Peyer's patch (tissue), 4 donors: ENCODE results near the gene KLHL41.

Source experiments
- POLR2A ChIP-seq, 2 donors: fragments of 450-650 bp; IDR thresholded peaks; one replicate each; pipeline ENCODE4 v1.5.1; 2017; ENCODE audit warnings: antibody characterized with exemption in 2 of 2, mild to moderate bottlenecking in 2 of 2, moderate library complexity in 2 of 2
- TF ChIP-seq, protein P1 (sequence below), 6 experiments: fragments of 450-650 bp in 4 of 6; fragments of 200-600 bp in 2 of 6; sonication (generic) in 1 of 6; IDR thresholded peaks; one replicate each; pipeline ENCODE4 v1.5.1; 2017 to 2019; ENCODE audit warnings: antibody characterized with exemption in 6 of 6, mild to moderate bottlenecking in 3 of 6, moderate library complexity in 1 of 6

- TF ChIP-seq POLR2A (IDR thresholded peaks at IDR 0.05): no peak
- TF ChIP-seq, protein P1, sequence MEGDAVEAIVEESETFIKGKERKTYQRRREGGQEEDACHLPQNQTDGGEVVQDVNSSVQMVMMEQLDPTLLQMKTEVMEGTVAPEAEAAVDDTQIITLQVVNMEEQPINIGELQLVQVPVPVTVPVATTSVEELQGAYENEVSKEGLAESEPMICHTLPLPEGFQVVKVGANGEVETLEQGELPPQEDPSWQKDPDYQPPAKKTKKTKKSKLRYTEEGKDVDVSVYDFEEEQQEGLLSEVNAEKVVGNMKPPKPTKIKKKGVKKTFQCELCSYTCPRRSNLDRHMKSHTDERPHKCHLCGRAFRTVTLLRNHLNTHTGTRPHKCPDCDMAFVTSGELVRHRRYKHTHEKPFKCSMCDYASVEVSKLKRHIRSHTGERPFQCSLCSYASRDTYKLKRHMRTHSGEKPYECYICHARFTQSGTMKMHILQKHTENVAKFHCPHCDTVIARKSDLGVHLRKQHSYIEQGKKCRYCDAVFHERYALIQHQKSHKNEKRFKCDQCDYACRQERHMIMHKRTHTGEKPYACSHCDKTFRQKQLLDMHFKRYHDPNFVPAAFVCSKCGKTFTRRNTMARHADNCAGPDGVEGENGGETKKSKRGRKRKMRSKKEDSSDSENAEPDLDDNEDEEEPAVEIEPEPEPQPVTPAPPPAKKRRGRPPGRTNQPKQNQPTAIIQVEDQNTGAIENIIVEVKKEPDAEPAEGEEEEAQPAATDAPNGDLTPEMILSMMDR (IDR thresholded peaks at IDR 0.05): no peak
Measured at GRCh38 chr2:169507698-169508097, 1.8 kb upstream of the KLHL41 start.
